GM19467 (cell line): ENCODE measurements around the gene PIP5KL1.

Experiments used
- ATAC-seq: cut with Tn5 transposase; IDR thresholded peaks from one replicate; pipeline ENCODE4 v1.9.1; 2021; ENCODE audit warnings: mild to moderate bottlenecking, moderate library complexity; ENCODE audit not compliant: unreplicated experiment

The PIP5KL1 gene

DNA sequence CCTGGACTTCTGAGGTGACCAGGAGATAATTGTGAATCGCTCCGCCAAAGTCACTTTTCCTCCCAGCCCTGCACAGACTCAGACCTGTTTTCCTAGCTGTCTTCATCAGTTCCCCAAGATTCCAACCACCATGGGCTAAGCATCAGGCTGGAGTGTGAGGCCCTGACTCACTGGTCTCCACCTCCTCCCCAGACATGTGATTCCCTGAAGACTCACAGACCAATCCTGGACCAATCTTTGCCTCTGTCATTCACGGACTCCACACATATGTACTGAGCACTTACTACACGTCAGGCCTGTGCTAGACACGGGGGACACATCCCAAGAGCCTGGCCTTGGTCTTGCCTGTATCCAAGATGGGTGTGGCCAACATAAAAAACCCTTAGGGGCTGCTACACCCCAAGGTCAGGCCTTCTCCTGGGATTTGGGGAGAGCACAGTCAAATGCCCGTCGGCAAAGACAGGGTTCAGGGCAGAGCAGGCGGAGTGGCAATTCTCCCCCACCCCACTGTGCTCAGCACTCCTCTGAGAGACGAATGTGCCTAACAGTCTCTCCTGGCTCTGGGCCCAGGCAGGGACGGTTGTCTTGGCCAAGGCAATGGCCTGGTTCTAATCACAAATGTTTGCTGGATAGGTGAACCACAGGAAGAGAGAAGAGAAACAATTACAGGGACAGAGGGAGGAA lies 38.3 kb upstream of the PIP5KL1 start:
- no peak for ATAC-seq

DNA sequence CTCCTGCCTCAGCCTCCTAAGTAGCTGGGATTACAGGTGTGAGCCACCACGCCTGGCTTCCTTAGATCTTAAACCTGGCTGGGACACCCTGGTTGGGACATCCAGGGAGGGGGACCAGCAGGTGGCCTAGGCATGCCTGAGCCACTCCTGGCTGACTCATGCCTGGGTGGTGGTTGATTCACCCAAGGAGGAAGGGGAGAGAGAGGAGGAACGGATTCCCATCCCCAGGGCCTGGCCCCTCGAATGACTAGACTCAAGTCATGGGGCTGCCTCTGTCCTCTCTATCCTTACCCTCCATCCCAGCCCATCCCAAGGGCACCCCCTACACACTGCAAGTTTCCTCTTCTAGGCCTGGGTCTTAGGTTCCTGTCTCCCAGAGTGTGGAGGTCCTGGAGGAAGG lies 37.5 kb upstream of the PIP5KL1 start:
- no peak for ATAC-seq

DNA sequence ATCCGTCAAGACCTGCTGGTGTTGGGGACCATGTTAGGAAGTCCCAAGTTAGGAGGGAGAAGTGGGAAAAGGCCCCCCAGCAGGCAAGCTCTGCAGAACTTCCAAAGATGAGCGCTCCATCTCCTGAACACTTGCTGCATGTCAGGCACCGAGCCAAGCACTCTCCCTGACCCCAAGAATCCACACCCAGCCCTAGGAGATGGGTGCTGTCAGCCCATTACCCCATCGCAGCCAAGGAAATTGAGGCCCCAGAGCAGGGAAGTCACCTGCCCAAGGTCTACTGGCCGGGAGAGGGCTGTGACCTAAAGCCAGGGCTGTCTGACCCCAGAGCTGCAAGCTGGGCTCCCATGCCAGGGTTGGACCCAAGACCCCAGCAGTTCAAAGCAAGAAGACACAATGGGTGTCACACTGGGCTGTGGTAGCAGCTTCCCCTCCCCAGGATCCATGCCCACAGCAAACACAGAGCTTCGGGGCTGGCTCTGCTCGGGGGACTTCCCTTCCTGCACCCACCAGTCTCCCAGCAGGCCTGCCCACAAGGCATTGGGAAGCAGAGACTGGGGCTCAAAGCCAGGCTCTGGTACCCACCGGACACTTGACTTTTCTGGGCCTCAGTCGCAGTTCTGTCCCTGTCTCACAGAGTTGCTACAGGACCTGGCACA lies 36.7 kb upstream of the PIP5KL1 start:
- no peak for ATAC-seq

DNA sequence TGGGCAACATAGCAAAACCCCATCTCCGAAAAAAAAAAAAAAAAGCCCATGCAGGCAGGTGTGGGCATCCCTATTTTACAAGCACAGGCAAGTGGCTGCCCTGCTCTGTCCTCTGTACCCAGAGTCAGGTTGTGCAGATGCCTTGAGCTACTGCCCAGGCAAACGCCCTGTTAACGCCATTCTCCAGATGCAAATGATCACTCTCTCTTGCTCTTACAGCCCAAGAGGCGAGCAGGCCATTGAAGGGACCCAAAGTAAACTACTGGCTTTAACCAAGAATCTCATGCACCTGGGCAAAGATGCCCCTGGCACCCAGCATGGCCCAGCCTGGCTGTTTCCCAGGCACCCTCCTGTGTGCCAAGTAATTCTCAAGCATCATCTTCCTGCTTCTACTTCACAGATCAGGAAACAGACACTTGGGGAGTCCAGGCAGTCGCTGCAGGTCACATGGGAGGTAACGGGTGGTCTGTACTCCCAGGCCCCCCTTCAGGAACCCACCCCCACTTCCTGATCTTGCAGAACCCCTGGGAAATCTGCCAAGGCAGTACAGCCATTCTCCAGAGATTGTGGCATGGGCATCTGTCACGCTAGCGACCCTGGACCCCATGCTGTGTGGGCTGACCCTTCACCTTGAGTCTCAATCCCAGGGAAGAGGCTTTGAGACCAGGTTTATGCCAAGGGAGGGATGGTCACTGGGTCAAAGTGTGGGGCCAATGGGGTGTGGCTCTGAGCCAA lies 36.0 kb upstream of the PIP5KL1 start:
- ATAC-seq: no peak

DNA sequence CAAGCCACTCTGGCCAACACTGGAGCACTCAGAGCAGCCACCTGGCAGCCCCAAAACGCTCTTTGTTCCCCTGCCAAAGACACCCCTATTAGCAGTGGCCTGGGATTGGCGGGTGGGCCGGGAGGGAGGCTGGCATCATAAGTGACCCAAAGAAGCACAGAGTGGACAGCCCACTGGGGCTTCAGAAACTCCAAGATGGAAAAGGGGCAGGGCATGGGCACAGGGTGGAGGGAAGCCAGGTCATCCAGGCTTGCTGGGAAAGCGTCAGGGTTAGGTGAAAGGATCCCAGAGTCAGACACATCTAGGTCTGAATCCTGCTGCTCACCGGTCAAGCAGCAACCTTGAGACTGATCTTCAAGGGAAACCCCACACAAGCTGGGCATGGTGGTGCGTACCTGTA lies 35.4 kb upstream of the PIP5KL1 start:
- no peak for ATAC-seq

DNA sequence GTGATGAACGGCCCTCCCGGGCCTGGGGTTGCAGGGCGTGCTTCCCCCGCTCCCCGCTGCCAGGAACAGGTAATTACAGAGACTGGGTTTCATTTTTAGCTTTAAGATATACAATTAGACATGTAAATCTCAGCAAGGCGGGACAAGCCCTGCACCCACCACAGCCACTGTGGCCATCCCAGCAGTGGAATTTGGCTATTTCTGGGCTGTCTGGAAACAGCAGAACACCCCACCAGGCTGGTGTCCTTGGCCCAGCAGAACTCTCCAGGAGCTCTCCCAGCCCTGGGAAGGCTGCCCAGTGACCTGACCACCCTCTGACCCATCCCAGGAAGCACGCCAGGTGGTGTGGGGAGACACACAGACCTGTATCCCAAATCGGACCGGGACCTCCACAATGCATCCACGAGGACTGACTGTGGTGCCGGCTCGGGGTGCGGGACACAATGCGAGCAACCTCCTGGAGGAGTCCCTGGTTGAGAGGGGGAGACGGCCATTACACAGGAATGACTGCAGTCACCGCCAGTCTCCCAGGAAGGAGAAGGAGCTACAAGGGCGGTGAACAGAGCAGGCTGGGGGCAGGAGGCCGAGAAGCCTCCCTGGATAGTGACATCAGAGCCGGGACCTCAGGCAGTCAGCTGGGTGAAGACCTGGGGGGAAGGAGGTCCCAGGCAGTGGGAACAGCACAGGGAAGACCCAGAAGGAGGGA lies 32.9 kb upstream of the PIP5KL1 start:
- no peak for ATAC-seq

DNA sequence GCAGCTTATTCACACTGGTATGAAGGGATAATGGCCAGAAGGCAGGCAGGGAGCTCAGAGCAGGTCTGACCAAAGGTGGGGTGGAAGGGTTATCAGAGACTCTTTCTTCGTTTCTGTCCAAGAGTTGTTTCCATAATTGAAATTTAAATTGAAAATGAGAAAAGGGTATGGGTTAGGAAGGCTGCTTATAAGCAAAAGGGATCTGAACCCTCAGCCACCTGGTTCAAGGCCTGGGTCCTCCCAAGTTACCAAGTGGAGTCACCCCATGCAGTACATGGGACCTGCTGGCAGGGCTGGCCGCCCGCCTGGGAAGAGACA lies 32.4 kb upstream of the PIP5KL1 start:
- no peak for ATAC-seq

DNA sequence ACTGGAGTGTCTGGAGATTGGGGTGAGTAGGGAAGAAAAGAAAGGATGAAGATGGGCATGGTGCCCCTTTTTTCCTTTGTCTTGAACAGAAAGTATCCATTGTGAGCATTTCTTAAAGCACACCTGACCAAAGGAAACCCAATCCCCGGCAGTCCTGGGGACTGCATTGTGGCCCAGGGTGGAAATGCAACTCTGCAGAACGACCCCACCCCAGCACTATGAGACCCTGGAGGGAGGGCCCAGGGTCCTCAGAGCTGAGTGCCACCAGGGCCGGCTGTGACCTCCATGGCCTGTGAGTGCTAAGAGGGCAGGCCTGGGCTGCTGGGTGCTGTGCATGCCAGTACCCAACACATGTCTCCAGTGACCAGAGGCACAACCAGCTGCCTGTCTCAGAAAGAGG lies 31.7 kb upstream of the PIP5KL1 start:
- ATAC-seq: no peak

DNA sequence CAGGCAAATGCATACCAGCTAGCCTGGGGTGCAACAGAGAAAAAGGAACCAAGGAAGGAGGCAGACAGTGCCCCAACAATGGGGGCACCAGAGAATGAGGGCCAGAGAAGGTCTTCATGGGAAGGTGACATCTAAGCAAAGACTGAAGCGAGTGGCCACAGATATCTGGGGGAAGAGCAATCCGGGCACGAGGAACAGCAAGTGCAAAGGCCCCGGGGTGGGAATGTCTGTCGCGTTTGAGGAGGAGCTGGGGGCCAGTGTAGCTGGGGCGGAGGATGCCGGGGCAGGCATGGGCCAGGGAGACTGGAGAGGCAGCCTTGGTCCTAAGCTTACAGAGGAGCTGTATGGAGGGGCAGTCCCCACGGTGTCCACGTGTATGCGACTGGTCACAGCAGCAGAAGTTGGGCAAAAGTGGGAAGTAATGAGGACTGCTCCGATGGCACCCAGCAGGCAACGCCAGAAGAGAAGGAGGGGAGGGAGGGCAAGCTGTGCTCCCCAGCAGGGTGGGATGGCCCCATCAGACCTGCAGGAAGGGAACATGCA lies 31.1 kb upstream of the PIP5KL1 start:
- no peak for ATAC-seq

DNA sequence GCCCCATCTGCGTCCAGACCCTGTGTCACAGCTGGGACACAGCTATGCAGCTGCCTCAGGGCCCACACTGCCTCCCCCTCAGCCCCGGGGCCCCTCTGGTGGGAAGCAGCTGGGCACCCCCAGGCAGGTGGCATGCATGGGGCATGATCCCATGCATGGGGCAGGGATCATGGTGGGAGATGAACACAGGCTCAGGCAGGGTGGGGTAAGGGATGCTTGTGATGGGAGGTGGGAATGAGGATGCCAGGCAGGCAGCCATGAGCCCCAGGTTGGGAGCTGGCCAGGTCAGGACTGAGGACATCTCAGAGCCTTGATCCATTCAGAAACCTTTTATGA lies 30.5 kb upstream of the PIP5KL1 start:
- ATAC-seq: no peak

DNA sequence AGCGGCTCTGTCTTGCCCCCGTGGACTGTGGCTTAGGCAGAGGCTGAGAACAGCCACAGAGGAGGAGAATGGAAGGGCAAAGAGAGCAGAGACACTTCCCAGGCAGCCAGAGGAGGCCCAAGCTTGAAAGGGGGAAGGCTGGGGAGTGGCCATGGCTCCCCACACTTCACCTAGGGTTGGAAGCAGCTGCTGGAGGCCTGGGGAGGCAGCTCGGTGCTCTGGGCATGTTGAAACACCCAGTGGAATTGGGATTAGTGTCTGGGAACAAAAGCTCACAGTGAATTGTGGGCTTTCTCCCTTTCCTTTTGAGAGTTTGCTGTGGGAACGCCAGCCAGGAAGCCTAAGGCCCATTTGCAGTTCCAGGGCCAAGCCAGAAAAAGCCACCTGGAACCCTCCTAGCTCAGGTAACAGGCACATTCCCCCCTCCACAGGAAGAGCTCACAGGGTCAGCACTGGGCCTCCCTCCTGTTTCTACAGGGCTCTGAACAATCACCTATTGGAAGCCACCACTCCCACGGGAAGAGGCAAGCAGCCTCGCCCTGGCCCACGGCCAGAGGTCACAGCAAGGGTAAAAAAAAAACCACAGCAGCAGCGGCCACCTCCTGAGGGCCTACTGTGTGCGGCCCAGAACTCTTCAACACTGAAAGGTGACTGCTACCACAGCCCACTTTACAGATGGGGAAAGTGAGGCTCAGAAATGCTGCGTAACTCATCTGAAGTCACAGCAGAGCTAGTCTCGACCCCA lies 30.0 kb upstream of the PIP5KL1 start:
- ATAC-seq: no peak

DNA sequence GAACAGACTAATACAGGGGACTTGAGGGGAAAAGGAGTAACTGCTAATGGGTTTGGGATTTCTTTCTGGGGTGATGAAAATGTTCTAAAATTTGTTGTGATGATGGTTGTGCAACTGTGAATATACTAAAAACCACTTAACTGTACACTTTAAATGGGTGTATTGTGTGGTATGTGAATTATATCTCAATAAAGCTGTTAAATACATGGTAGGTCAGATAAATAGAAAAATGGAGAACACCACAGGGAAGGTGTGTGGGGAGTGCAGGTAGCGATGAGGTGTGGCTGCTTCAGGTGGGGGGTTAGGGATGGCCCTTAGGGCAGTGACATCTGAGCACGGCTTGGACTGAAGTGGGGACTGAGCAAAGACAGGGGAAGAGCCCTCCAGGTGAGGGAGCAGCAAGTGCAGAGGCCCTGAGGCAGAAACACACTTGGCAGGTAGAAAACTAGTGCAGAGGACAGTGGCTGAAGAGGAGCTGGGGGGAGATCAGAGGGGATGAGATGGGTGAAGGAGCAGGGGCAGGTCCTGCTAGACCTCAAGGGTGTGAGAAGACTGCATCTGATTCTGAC lies 29.3 kb upstream of the PIP5KL1 start:
- ATAC-seq: no peak

DNA sequence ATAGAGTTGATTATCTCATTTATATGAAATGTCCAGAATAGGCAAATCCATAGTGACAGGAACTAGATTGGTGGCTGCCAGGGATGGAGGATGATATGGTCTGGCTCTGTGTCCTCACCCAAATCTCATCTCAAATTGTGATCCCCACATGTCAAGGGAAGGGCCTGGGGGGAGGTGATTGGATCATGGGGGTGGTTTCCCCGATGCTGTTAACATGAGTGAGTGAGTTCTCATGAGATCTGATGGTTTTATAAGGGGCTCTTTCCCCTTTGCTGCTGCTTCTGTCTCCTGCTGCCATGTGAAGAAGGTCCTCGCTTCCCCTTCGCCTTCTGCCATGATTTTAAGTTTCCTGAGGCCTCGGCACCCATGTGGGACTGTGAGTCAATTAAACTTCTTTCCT lies 28.8 kb upstream of the PIP5KL1 start:
- ATAC-seq: no peak

DNA sequence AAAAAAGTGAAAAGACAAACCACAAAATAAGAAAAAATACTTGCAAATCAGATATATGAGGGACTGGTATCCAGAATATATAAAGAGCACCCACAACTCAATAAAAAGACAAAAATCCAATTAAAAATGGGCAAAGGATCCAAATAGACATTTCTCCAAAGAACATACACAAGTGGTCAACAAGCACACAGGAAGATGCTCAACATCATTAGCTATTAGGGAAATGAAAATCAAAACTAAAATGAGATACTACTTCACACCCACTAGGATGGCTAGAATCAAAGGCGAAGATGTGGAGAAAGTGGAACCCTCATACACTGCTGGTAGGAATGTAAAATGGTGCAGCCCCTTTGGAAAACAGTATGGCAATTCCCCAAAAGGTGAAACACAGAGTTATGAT lies 28.2 kb upstream of the PIP5KL1 start:
- ATAC-seq: no peak

DNA sequence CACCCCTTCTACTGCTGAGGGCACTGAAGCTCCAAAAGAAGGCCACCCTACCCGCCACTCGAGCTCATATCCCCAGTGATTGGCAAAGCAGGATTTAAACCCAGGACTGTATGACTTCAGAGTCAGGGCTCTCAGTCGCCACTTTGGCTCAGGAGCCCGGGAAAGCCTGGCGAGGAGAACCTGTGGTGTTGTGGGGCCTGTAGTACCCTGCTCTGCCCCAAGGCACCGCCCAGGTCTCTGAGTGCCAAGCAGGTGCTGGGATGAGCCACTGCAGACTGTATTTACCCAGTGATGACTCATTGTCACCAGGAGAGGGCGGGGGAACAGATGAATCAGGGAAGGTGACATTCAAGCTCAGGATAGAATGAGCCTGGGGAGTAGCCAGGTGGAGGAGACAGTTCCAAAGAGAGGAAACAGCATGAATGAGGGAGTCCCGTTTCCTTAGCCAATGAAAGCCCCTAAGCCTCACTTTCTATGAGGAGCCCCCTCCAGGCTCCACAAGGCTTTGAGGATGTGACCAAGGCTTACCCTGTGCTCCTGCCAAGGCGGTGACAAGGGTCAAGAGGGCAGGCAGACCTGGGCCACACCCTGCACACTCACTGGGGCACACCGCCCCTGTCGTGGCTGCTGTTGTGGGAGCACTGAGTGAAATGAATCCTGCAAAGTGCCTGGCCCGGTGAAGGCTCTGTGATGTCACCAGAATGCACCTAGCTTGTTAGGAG lies 24.9 kb upstream of the PIP5KL1 start:
- ATAC-seq: no peak

DNA sequence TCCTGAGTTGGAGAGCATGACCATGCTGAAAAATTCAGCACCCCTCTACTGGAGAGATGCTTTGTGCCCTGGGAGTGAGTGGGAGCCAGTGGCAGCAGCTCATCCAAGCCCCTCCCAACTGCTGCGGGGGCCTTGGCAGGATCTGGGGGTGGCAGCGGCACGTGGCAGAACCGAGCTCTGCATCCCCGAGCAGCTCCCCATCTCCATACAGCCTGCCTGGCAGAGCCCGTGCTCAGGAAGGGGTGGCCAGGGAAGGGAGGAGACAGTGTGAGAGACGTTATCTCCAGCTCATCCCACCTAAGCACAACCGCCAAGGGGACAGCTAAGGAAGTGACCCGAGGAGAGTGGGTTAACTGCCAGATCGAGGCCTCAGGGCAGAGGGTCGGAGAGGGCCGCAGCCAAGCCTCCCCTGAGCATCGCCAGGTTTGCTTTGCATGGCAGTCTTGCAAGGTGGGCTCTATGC lies 24.3 kb upstream of the PIP5KL1 start:
- ATAC-seq: no peak

DNA sequence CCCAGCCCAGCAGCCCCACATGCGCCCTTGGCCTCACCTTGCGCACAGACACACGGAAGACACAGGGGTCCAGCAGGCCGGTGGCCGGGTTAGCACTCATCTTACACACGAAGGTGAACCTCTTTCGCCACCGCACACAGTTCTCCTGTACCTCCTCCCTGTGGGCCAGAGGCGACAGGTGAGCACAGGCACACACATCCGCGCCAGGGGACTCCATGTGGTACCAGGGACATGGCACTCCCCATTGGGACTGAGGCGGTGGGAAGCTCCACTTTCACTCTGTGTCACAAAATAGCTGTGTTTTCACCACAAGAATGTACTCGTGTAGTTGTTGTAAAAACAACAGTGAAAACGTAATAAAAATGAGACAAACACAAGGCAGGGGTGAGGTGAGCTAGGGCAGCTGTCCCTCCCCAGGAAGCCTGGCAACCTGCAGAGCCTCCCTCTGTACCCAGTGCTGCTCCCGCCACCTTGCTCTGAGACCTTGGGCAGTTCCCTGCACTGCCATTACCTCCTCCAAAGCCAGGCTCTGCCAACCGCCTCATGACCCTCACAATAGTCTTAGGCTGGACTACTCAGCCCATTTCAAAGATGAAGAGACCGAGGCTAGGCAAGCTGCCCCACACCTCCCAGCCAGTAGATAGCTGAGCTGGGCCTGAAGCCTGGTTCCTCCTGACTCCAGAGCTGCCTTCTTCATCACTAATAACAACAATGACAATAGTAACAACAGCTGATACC lies 23.4 kb upstream of the PIP5KL1 start:
- ATAC-seq: no peak

DNA sequence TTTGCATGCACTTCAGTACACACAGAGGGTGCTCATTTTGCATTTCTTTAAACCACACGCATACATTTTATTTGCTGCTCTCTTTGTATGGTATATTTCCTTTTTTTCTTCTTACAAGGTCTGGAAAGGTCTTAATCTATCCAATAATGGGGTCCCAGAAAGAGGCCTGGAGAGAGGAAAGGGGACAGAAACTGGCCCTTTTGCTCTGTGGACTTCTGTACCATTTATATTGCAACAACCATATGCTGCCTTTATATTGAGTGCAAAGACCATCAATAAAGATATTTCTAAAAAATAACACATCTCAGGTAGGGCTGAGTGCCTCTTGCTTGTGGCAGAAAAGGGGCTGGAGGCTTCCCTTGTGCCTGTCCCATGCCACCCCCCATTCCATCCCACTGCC lies 22.6 kb upstream of the PIP5KL1 start:
- ATAC-seq: no peak
